ENCODE results near the gene TLR6. TPM values are rescaled to one million over a fixed set of nuclear protein-coding genes. Genes with fewer than 3 reads are reported as not detected.
"Not testable (repeated sequence)": the region's sequence is repeated elsewhere in the genome, so short reads cannot be mapped to it uniquely, and the experiment has no call there.

The TLR6 gene
- total RNA-seq, 1 experiment from 2014 or later, result 2.8 TPM

DNA sequence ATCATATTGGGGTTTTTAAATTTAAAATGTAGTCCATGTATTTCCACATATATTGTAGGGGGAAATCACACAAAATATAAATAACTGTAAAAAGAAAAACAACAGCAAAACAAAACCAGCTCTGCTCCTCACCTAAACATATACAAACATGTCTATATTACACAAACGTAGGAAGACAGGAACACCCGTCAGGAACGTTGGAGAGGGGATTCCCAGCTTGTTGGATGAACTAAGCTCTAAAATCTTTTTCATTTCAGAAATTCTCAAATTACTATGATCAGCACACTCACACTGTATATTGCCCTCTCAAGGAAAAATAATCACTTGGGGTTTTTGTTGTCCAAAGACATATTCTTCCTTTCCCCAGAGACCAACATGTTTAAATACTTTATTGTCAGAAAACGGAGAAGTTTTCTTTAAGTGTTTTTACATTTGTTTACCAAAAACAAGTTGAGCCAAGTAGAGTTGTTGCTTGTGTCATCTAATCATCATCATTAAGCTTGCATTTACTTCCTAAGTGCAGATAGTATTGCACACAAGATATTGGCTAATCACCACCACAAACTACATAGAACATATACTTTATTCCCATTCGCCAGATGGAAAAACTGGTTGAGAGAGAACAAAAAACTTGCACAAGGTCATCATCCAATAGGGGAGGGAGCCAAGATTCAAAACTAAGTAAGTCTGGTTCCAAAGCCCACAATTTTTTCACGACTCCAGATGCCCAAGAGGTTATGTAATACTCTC is 71.4 kb downstream of the TLR6 start:
- DNase-seq (ENCODE audit: low read depth), result no peak

- no peak for DNase-seq (ENCODE audit: low read depth)
These were observed 72.5 kb downstream of the TLR6 start for GRCh38 chr4:38784141-38784540.

- DNase-seq (ENCODE audit: low read depth), result no peak
These were observed 73.5 kb downstream of the TLR6 start for GRCh38 chr4:38783109-38783460.

DNA sequence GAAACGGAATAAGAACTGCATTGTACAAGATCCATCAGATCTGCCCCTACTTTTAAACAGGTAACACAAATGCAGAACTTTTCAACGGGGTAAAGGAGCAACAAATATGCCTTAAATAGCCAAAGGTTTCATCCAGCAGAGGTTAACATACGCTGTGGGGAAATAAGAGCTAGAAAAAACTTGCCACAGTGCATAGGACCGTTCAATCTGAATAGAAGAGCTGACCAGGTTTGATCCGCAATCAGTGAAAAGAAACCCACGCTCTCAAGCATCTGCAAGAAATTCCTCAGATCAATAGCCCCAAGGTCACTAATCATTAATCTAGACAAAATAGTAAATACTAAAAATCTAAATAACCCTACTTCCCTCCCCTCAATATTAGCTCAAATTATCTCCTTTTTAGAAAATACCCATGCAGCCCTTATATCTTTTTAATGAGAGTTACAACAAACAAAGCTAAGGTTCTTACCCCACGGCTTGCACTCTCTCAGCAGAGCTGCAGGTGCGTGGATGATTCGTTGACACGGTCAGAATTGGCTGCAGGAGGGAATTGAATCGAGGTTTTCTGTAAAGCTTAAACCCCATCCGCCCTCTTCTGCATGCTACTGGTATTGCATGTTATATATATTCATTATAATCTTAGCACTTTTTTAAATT is 74.0 kb downstream of the TLR6 start, which contains the start of gene TLR10:
Gene TLR10, minus strand, starts transcription at position 539 of the 657 bp plus-strand sequence. CDS start 7,400 bp downstream, outside the sequence.
- DNase-seq (ENCODE audit: low read depth), result peak; percentile 55

DNA sequence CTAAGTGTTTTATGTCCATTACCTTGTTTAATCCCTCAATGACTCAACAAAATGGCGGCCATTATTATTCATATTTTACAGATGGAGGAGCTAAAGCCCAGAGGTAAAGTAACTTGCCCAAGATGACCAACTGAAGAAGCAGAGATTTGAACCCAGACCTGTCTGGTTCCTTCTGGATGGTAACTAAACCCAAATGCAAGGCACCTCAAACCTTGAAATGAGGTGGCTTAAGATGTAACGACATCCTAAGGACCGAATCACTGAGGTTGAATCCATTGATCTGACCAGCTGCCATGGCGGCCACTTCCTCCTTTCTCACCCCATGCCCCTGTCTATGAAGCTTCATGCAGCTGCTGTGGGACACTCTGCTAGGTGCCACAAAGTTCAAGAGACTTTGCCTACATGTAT is 74.8 kb downstream of the TLR6 start:
- no peak for DNase-seq (ENCODE audit: low read depth)

- no peak for DNase-seq (ENCODE audit: low read depth)
These were observed 75.7 kb downstream of the TLR6 start for GRCh38 chr4:38780833-38781484.

DNA sequence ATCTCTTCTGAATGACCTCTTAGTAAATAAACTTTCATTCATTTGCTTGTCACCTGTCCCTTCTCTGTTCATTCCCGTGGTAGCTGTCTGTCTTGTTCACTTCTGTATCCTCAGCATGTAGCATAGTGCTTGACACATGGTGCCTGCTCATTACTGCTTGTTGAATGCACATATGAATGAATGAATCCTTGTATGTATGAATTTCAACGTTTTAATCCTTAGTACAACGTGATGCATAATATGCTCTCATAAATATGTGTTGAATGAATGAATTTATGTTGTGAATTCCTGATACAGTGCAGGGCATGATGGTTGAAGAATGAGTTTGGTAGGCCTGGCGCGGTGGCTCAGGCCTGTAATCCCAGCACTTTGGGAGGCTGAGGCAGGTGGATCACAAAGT is 76.8 kb downstream of the TLR6 start:
- DNase-seq (ENCODE audit: low read depth), result no peak

DNA sequence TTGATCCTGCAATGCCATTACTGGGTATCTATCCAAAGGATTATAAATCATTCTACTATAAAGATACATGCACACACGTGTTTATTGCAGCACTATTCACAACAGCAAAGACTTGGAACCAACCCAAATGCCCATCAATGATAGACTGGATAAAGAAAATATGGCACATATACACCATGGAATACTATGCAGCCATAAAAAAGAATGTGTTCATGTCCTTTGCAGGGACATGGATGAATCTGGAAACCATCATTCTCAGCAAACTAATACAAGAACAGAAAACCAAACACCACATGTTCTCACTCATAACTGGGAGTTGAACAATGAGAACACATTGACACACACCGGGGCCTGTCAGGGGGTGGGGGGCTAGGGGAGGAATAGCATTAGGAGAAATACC is 78.7 kb downstream of the TLR6 start:
- not testable (repeated sequence) for DNase-seq (ENCODE audit: low read depth)

DNA sequence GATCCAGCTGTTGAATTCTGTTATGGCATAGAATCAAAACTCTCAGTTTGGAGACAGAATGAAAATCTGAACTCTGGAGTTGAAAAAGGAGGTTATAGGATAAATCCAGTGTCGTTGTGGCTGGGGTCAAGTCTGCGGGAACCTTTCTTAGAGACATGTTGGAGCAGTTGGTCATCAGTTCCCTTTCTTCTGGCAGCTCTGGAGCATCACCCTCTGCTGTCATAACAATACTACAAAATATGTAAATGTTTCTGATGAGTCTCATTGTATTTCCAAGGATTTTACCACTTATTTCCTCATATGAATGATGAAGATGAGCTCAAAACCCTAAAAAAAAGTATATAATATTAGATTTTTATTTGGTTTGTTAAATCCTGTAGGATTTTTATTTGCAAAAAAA is 81.3 kb downstream of the TLR6 start:
- DNase-seq (ENCODE audit: low read depth), result no peak

DNA sequence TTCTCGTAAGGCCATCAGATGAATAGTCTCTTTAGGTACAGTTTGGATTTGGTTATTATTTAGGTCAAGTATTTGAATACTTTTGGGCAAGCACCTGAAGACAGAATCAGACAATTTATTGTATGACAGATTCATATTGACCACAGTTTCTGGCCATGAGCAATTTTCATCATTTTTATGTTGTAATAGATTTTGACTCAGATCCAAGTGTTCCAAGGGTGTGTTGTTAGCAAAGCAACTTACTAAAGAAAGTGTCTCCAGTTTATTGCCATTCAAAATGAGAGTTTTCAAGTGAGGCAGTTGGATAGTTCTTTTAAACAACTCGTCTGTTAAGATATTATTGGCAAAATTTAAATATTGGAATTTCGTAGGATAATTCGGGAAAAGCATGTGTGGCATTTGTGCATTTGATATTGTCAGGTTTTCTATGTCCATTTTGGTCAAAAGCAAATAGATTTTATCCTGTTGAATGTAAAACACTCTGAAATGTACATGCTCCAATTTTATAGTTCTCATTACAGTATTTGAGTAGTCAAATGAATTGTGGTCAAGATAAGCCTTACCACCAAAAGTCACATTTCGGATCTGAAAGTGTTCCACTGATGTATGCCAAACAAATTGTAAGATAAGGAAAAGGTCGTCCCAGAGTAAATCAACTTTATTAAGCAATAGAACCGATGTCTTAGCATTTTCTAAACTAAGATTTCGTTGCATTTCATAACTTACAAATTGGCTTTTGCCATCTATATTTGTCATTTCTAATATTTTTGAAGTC is 82.2 kb downstream of the TLR6 start:
- DNase-seq (ENCODE audit: low read depth), result no peak

Other genes with a start within 250 kb of the TLR6 start
- gene KLF3, start 192.6 kb downstream of the TLR6 start, total RNA-seq (2014; rRNA removed; shearing (Covaris generic)), result 5.7 and 11.4 TPM in 2 replicates
- gene TLR10, start 73.8 kb downstream of the TLR6 start, total RNA-seq (2014; rRNA removed; shearing (Covaris generic)), result not detected in 2 replicates
- 3.2 and 5.5 TPM in 2 replicates for gene TLR1, start 52.0 kb downstream of the TLR6 start, total RNA-seq (2014; rRNA removed; shearing (Covaris generic))
- gene FAM114A1, start 11.0 kb upstream of the TLR6 start, total RNA-seq (2014; rRNA removed; shearing (Covaris generic)), result 98.0 and 156 TPM in 2 replicates
- 0.37 and 3.9 TPM in 2 replicates for gene TMEM156, start 175.6 kb upstream of the TLR6 start, total RNA-seq (2014; rRNA removed; shearing (Covaris generic))
- gene KLHL5, start 205.4 kb upstream of the TLR6 start, total RNA-seq (2014; rRNA removed; shearing (Covaris generic)), result 28.4 and 38.1 TPM in 2 replicates